HFFc6 (cell line): Measurements from ENCODE around the gene ATP11A. TPM values are rescaled to one million over a fixed set of nuclear protein-coding genes. Genes with fewer than 3 reads are reported as not detected.
"Not testable (repeated sequence)": the region's sequence is repeated elsewhere in the genome, so short reads cannot be mapped to it uniquely, and the experiment has no call there.

ENCODE experiments used
- DNase-seq: peaks from one replicate; pipeline ENCODE4 v3.0.0-alpha.2; 2018
- H3K27ac Mint-ChIP-seq: 2 replicates; pipeline ENCODE4 v1.8.0; 2020; ENCODE audit warnings: mild to moderate bottlenecking, mixed read lengths
- H3K27me3 Mint-ChIP-seq: 2 replicates; pipeline ENCODE4 v1.8.0; 2021; ENCODE audit warnings: mild to moderate bottlenecking, moderate library complexity, mixed read lengths; ENCODE audit not compliant: insufficient read depth
- H3K36me3 Mint-ChIP-seq: 2 replicates; pipeline ENCODE4 v1.8.0; 2021; ENCODE audit warnings: low read depth, mixed read lengths
- H3K4me1 Mint-ChIP-seq: 2 replicates; pipeline ENCODE4 v1.8.0; 2020; ENCODE audit warnings: low read depth, mixed read lengths
- H3K4me3 Mint-ChIP-seq: 2 replicates; pipeline ENCODE4 v1.8.0; 2020; ENCODE audit warnings: mild to moderate bottlenecking, moderate library complexity, mixed read lengths
- H3K9me3 Mint-ChIP-seq: 2 replicates; pipeline ENCODE4 v1.8.0; 2020; ENCODE audit warnings: mild to moderate bottlenecking, mixed read lengths
- total RNA-seq, 6 experiments: library from RNA; stranded (reverse); fragmentation: NEBNext Ultra II Directional; extraction: Animal tissue kit (Norgen Biotek cat#: 25700); gene quantifications; 2 replicates in 1 of 6; 3 replicates in 5 of 6; pipeline ENCODE4 v1.2.3, GENCODE V29; 2021
- TF ChIP-seq, protein P1 (sequence below): fragments of 200-600 bp; sonication (generic); IDR thresholded peaks from 2 replicates; pipeline ENCODE4 v1.5.0; 2021; ENCODE audit warnings: antibody characterized with exemption, mild to moderate bottlenecking

ATP11A gene
- total RNA-seq, 6 experiments from 2014 or later, result 4.3 to 29.9 (median 6.5) TPM

DNA sequence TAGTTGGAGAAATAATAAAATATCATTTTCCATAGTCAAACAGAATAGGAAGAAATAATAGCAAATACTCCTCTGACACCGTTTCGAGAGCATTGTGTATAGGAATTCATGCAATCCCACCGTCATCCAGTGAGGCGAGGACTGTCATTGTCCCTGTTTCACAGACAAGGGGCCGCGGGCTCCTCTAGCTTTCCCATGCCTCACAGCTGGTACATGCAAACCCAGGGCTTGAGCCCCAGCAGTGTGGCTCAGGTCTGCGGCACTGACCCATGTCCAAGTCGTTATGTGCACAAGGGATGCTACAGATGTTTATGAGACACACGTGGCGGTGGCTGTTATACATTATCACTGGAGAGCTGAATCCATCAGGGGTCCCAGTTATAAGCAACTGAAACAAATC is 18.5 kb upstream of the ATP11A start:
- Mint-ChIP-seq H3K4me3 (no peak overlapping the region), H3K27ac (no peak overlapping the region), H3K27me3 (peaks cover 7% of the 10 kb centered on the region), H3K4me1 (no peaks in the 10 kb centered on the region), H3K36me3 (no peaks in the 10 kb centered on the region), H3K9me3 (no peaks in the 10 kb centered on the region)
- no peak for DNase-seq
- TF ChIP-seq, protein P1, sequence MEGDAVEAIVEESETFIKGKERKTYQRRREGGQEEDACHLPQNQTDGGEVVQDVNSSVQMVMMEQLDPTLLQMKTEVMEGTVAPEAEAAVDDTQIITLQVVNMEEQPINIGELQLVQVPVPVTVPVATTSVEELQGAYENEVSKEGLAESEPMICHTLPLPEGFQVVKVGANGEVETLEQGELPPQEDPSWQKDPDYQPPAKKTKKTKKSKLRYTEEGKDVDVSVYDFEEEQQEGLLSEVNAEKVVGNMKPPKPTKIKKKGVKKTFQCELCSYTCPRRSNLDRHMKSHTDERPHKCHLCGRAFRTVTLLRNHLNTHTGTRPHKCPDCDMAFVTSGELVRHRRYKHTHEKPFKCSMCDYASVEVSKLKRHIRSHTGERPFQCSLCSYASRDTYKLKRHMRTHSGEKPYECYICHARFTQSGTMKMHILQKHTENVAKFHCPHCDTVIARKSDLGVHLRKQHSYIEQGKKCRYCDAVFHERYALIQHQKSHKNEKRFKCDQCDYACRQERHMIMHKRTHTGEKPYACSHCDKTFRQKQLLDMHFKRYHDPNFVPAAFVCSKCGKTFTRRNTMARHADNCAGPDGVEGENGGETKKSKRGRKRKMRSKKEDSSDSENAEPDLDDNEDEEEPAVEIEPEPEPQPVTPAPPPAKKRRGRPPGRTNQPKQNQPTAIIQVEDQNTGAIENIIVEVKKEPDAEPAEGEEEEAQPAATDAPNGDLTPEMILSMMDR, result no peak

DNA sequence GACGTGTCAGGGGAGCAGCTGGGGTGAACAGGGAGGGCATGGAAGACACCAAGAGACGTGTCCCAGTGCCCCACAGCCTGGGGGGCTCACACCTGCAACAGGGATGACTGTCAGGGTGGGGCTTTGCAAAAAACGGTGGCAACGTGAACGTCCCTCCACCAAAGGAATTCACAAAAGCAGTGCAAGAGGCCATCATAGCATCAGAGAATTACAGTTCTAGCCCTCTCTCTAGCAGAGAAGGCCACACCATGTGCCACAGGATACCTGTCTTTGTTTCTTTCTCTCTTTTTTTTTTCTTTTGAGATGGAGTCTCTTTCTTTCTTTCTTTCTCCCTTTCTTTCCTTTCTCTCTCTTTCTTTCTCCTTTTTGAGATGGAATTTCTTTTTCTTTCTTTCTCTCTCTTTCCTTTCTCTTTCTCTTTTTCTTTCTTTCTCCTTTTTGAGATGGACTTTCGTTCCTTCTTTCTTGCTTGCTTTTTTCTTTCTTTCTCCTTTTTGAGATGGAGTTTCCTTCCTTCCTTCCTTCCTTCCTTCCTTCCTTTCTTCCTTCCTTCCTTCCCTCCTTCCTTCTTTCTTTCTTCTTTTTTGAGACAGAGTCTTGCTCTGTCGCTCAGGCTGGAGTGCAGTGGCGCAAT is 17.1 kb upstream of the ATP11A start:
- H3K27me3 Mint-ChIP-seq, result peaks cover 10% of the 10 kb centered on the region
- no peaks in the 10 kb centered on the region for H3K4me1 Mint-ChIP-seq
- TF ChIP-seq, protein P1, result no peak
- H3K4me3 Mint-ChIP-seq, result no peak overlapping the region
- no peaks in the 10 kb centered on the region for H3K9me3 Mint-ChIP-seq
- H3K36me3 Mint-ChIP-seq, result no peaks in the 10 kb centered on the region
- H3K27ac Mint-ChIP-seq, result no peak overlapping the region
- DNase-seq, result no peak

DNA sequence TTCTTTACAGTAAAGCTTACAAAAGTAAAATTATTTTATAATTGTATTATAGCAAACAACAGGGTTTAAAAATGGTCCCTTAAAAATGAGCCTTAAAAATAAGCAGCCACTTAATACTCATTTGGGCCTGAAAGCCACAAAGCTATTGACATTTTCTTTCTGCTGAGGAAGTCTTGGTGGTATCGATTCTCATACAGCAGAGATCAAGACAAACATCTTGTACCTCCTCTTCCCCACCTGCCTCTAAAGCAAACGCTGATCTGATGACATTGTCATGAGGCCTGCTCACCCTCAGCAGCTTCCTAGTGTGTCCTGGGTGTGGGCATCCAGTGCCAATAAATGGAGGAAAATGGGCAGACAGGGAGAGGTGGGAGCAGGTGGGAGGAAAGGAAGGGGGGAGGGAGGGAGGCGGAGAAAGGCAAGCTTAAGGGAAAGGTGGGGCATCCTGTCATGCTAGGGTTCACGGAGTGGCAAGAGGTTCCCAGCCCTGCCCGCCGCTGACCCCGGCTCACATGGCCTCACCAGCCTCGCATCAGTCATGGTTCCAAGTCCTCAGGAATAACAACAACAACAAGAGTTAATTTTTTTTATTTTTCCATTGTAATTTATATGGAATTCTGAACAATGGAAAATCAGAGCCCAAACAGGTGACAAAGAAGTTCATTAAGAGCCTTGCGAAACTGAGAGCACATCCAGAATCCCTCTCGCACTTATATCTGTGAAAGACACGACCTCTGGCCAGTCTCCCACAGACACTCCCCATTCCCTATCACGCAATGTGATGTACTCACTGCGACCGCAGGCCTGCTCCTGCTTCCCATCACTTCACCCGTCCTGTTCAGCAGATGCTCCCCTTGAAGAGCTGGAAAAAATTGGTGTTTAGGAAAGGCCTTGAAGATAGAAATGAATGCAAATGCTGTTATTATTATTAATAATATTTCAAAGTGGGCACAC is 15.1 kb upstream of the ATP11A start:
- peaks cover 12% of the 10 kb centered on the region for H3K27me3 Mint-ChIP-seq
- H3K9me3 Mint-ChIP-seq, result no peaks in the 10 kb centered on the region
- no peak for DNase-seq
- H3K36me3 Mint-ChIP-seq, result no peaks in the 10 kb centered on the region
- no peak overlapping the region for H3K27ac Mint-ChIP-seq
- H3K4me1 Mint-ChIP-seq, result no peaks in the 10 kb centered on the region
- H3K4me3 Mint-ChIP-seq, result no peak overlapping the region
- TF ChIP-seq, protein P1, result no peak

DNA sequence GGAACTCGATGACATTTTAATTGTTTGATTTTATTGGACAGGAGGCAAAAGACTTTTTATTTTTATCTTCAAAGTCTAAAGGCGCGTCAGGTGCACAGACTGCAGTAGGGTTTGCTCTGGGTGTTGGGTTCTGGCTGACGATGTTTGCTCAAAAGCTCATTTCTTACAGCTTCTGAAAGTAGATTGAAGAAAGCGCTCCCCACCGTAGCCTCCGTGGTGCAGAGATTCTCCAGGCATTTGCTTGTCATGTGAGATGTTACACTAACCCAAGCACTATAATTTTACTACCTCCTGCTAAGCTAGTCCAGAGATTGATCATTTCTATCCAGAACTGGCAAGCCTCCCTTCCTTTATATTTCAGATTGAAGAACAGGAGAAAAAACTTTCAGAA is 14.5 kb upstream of the ATP11A start:
- H3K9me3 Mint-ChIP-seq, result no peaks in the 10 kb centered on the region
- peaks cover 15% of the 10 kb centered on the region for H3K27me3 Mint-ChIP-seq
- TF ChIP-seq, protein P1, result no peak
- H3K27ac Mint-ChIP-seq, result no peak overlapping the region
- H3K36me3 Mint-ChIP-seq, result no peaks in the 10 kb centered on the region
- no peak for DNase-seq
- H3K4me1 Mint-ChIP-seq, result no peaks in the 10 kb centered on the region
- no peak overlapping the region for H3K4me3 Mint-ChIP-seq

DNA sequence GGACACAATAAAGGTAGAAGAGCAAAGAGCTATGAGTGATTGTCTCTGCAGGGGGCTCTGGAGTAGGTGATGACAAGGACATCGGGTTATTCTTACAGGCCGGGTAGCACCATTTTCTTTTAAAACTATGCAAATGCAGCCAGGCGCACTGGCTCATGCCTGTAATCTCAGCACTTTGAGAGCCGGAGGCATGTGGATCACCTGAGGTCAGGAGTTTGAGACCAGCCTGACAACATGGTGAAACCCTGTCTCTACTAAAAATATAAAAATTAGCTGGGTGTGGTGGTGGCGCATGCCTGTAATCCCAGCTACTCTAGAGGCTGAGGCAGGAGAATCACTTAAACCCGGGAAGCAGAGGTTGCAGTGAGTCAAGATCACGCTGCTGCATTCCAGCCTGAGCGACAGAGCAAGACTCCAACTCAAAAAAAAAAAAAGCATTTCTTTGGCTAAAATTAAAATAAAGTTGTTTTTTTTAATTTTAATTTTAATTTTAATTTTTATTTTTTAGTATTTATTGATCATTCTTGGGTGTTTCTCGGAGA is 12.3 kb upstream of the ATP11A start:
- not testable (repeated sequence) for H3K36me3 Mint-ChIP-seq, H3K27ac Mint-ChIP-seq, H3K4me3 Mint-ChIP-seq, H3K4me1 Mint-ChIP-seq, DNase-seq, H3K9me3 Mint-ChIP-seq
- peaks cover 14% of the 10 kb centered on the region for H3K27me3 Mint-ChIP-seq

DNA sequence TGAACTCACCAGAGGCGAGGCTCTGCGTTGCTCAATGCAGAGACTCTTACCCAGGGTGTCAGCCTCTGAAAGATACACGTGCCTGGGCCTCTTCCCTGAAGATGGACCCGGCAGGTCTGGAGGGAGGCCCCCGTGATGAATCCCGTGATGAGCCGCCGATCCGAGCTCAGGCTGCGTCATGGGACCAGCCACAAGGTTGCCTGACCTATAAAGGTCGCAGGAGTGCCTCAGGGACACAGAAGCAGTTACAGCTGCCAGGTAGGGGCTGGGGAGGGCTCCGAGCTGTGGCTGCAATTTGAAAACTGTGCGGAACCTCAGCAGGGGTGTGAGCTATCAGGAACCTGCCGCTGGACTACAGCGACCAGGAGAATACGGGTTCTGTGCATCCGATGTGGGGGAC is 10.5 kb upstream of the ATP11A start:
- Mint-ChIP-seq H3K36me3 (no peaks in the 10 kb centered on the region), H3K27me3 (peaks cover 18% of the 10 kb centered on the region), H3K9me3 (no peaks in the 10 kb centered on the region), H3K4me3 (no peak overlapping the region), H3K4me1 (no peaks in the 10 kb centered on the region), H3K27ac (no peak overlapping the region)
- TF ChIP-seq, protein P1, result no peak
- no peak for DNase-seq
